Osteoblast (primary cell): ENCODE measurements around the gene AGXT2. TPM values are rescaled to one million over a fixed set of nuclear protein-coding genes. Genes with fewer than 3 reads are reported as not detected.

Experiments used
- DNase-seq: peaks from one replicate; pipeline ENCODE4 v3.0.0; 2011; ENCODE audit warnings: low spot score, mixed read lengths; ENCODE audit not compliant: insufficient read length; ENCODE audit errors: missing footprints
- H2AFZ ChIP-seq: 2 replicates; pipeline ENCODE4 v1.6.0; 2011; ENCODE audit warnings: mild to moderate bottlenecking, low read length
- H3K27ac ChIP-seq: 2 replicates; pipeline ENCODE4 v1.5.1; 2011; ENCODE audit warnings: mild to moderate bottlenecking, low read depth, low read length, moderate library complexity
- H3K27me3 ChIP-seq: 2 replicates; pipeline ENCODE4 v1.6.0; 2012; ENCODE audit warnings: mild to moderate bottlenecking, control low read depth, inconsistent platforms, low read length, moderate library complexity; ENCODE audit not compliant: insufficient read depth
- H3K36me3 ChIP-seq: 2 replicates; pipeline ENCODE4 v1.5.1; 2011; ENCODE audit warnings: mild to moderate bottlenecking, low read length, control low read depth, moderate library complexity; ENCODE audit not compliant: insufficient read depth
- H3K4me1 ChIP-seq: 2 replicates; pipeline ENCODE4 v1.5.1; 2011; ENCODE audit warnings: mild to moderate bottlenecking, low read length, control low read depth, moderate library complexity; ENCODE audit not compliant: insufficient read depth
- H3K4me2 ChIP-seq: 2 replicates; pipeline ENCODE4 v1.6.0; 2011; ENCODE audit warnings: mild to moderate bottlenecking, low read length; ENCODE audit not compliant: insufficient read depth
- H3K4me3 ChIP-seq: fragments of 200-600 bp; sonication (generic); 3 replicates; pipeline ENCODE4 v1.5.1; 2012; ENCODE audit warnings: mild to moderate bottlenecking, low read length, inconsistent platforms; ENCODE audit not compliant: insufficient read depth
- H3K79me2 ChIP-seq: 2 replicates; pipeline ENCODE4 v1.6.0; 2012; ENCODE audit warnings: mild to moderate bottlenecking, low read length, control low read depth, inconsistent platforms; ENCODE audit not compliant: insufficient read depth
- H3K9me3 ChIP-seq: 2 replicates; pipeline ENCODE4 v1.5.1; 2011; ENCODE audit warnings: low read depth, low read length, control low read depth
- H4K20me1 ChIP-seq: 2 replicates; pipeline ENCODE4 v1.6.0; 2012; ENCODE audit warnings: mild to moderate bottlenecking, low read length, control low read depth; ENCODE audit not compliant: insufficient read depth
- CTCF ChIP-seq: IDR thresholded peaks from 2 replicates; pipeline ENCODE4 v1.5.1; 2011; ENCODE audit warnings: mild to moderate bottlenecking, low read depth, low read length, moderate library complexity; ENCODE audit errors: extremely low read depth
- total RNA-seq: library from RNA; depleted of rRNA; stranded (reverse); fragments of >200 nt; gene quantifications from 2 replicates; pipeline ENCODE4 v1.2.3, GENCODE V29; 2012

AGXT2 gene
- total RNA-seq, 1 donor = not detected

- H2AFZ ChIP-seq = no peak overlapping the region
- peaks cover 25% of the 10 kb centered on the region for H3K36me3 ChIP-seq
- no peaks in the 10 kb centered on the region for H3K27me3 ChIP-seq
- no peaks in the 10 kb centered on the region for H3K9me3 ChIP-seq
- peak; percentile 82 for DNase-seq
- H3K27ac ChIP-seq = no peak overlapping the region
- no peak overlapping the region for H3K4me2 ChIP-seq
- no peaks in the 10 kb centered on the region for H4K20me1 ChIP-seq
- H3K4me1 ChIP-seq = no peaks in the 10 kb centered on the region
- TF ChIP-seq CTCF = peak; percentile 78
- H3K4me3 ChIP-seq = no peak overlapping the region
- no peaks in the 10 kb centered on the region for H3K79me2 ChIP-seq
Observed at GRCh38 chr5:34957857-34958690, 89.7 kb downstream of the AGXT2 start.

GRCh38 chr5:34957321-34957720 is 90.4 kb downstream of the AGXT2 start:
- no peaks in the 10 kb centered on the region for H3K4me1 ChIP-seq
- H4K20me1 ChIP-seq = no peaks in the 10 kb centered on the region
- H3K9me3 ChIP-seq = no peaks in the 10 kb centered on the region
- TF ChIP-seq CTCF = no peak
- no peak overlapping the region for H3K4me3 ChIP-seq
- no peak overlapping the region for H3K4me2 ChIP-seq
- H3K27ac ChIP-seq = no peak overlapping the region
- peaks cover 27% of the 10 kb centered on the region for H3K36me3 ChIP-seq
- DNase-seq = no peak
- no peaks in the 10 kb centered on the region for H3K27me3 ChIP-seq
- H3K79me2 ChIP-seq = no peaks in the 10 kb centered on the region
- H2AFZ ChIP-seq = no peak overlapping the region

Other genes starting within 250 kb of the AGXT2 start
- gene TTC23L, start 208.8 kb downstream of the AGXT2 start, total RNA-seq = 0.29 TPM in 1 of 2 replicates, not detected in the other
- 54.6 and 58.3 TPM in 2 replicates for gene RAD1, start 132.4 kb downstream of the AGXT2 start, total RNA-seq
- 54.2 and 59.7 TPM in 2 replicates for gene BRIX1, start 132.2 kb downstream of the AGXT2 start, total RNA-seq
- 31.5 and 32.2 TPM in 2 replicates for gene DNAJC21, start 118.4 kb downstream of the AGXT2 start, total RNA-seq
- gene PRLR, start 182.5 kb upstream of the AGXT2 start, total RNA-seq = under 0.01 TPM in 1 of 2 replicates, not detected in the other